ENCODE measurements around the gene C16orf89. TPM values are rescaled to one million over a fixed set of nuclear protein-coding genes. Genes with fewer than 3 reads are reported as not detected.

The C16orf89 gene
- total RNA-seq, 1 donor from 2014 or later, result not detected

GRCh38 chr16:5006348-5007193, 59.2 kb downstream of the C16orf89 start:
- H3K27ac Mint-ChIP-seq, result no peak overlapping the region
- DNase-seq, result no peak
- intact Hi-C loops (cut with micrococcal nuclease), result no loop called here
- no peaks in the 10 kb centered on the region for H3K9me3 Mint-ChIP-seq
- no peaks in the 10 kb centered on the region for H3K27me3 Mint-ChIP-seq
- H3K4me1 Mint-ChIP-seq, result no peaks in the 10 kb centered on the region
- no peak overlapping the region for H3K4me3 Mint-ChIP-seq
- no peaks in the 10 kb centered on the region for H3K36me3 Mint-ChIP-seq (ENCODE audit: low read depth)

DNA sequence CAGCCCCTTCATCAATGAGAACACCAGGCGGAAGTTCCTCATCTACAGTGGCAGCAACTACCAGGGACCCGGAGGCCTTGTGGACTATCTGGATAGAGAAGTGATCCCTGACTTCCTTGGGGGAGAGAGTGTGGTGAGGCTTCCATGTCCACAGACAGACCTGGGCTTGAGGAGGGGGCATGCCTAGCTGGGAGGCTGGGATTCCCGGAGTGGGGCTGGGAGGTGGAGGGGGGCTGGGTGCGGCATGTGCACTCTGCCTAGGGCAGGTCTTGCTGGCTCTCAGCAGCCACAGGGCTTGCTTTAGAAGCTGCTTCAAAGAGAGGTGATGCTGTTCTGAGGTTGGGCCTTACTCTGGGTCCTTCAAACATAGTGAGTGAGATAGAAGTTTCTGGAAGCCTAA, 59.8 kb downstream of the C16orf89 start:
- H3K36me3 Mint-ChIP-seq (ENCODE audit: low read depth), result no peaks in the 10 kb centered on the region
- no peaks in the 10 kb centered on the region for H3K27me3 Mint-ChIP-seq
- intact Hi-C loops (cut with micrococcal nuclease), result no loop called here
- no peak overlapping the region for H3K4me3 Mint-ChIP-seq
- no peak overlapping the region for H3K27ac Mint-ChIP-seq
- H3K9me3 Mint-ChIP-seq, result no peaks in the 10 kb centered on the region
- H3K4me1 Mint-ChIP-seq, result no peaks in the 10 kb centered on the region
- no peak for DNase-seq

- Mint-ChIP-seq H3K4me3 (no peak overlapping the region), H3K4me1 (no peaks in the 10 kb centered on the region), H3K27me3 (no peaks in the 10 kb centered on the region), H3K36me3 (ENCODE audit: low read depth) (no peaks in the 10 kb centered on the region), H3K27ac (no peak overlapping the region), H3K9me3 (no peaks in the 10 kb centered on the region)
- no peak for DNase-seq
- intact Hi-C loops (cut with micrococcal nuclease), result no loop called here
These were observed 61.4 kb downstream of the C16orf89 start for GRCh38 chr16:5004311-5004710.

DNA sequence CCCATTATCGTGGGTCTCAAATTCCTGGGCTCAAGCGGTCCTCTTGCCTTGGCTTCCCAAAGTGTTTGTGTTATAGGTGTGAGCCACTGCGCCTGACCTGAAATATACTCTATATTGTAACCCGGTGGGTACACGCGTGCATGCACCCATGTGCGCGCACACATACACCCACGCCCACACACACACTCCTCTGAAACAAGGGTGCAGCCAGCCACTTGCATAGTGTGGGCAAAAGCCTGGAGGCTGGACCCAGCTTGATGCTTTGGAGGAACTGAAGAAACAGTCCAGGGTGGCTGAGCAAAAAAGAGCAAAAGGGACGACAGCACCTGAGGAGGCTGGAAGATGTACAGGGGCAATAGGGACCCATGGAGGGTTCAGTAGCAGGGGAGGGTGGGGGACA, 61.9 kb downstream of the C16orf89 start:
- no peak overlapping the region for H3K27ac Mint-ChIP-seq
- H3K4me1 Mint-ChIP-seq, result no peaks in the 10 kb centered on the region
- H3K4me3 Mint-ChIP-seq, result no peak overlapping the region
- H3K36me3 Mint-ChIP-seq (ENCODE audit: low read depth), result no peaks in the 10 kb centered on the region
- no peak for DNase-seq
- no peaks in the 10 kb centered on the region for H3K27me3 Mint-ChIP-seq
- no peaks in the 10 kb centered on the region for H3K9me3 Mint-ChIP-seq
- intact Hi-C loops (cut with micrococcal nuclease), result no loop called here

DNA sequence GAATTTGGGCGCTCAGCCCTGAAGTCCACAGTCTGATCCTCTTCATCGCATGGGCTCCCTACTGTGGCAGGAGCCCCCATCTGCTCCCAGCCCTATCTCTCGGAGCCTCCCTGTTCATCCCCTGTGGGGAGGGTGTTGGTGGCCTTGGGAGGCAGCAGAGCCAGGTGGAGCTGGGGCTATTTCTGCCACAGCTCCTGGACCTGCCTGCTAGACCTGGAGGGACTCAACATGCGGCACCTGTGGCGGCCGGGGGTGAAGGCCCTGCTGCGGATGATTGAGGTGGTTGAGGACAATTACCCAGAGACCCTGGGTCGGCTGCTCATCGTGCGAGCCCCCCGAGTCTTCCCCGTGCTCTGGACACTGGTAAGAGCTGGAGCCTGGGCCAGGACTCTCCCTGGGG, 62.5 kb downstream of the C16orf89 start:
- Mint-ChIP-seq H3K27me3 (no peaks in the 10 kb centered on the region), H3K36me3 (ENCODE audit: low read depth) (no peaks in the 10 kb centered on the region), H3K4me3 (no peak overlapping the region), H3K4me1 (no peaks in the 10 kb centered on the region), H3K9me3 (no peaks in the 10 kb centered on the region), H3K27ac (no peak overlapping the region)
- DNase-seq, result no peak
- intact Hi-C loops (cut with micrococcal nuclease), result no loop called here

- Mint-ChIP-seq H3K9me3 (no peaks in the 10 kb centered on the region), H3K27me3 (no peaks in the 10 kb centered on the region), H3K36me3 (ENCODE audit: low read depth) (no peaks in the 10 kb centered on the region), H3K4me1 (no peaks in the 10 kb centered on the region), H3K4me3 (no peak overlapping the region), H3K27ac (no peak overlapping the region)
- intact Hi-C loops (cut with micrococcal nuclease), result no loop called here
- no peak for DNase-seq
These were observed 63.0 kb downstream of the C16orf89 start for GRCh38 chr16:5002699-5003143.

- H3K9me3 Mint-ChIP-seq, result no peaks in the 10 kb centered on the region
- no peak for DNase-seq
- no peaks in the 10 kb centered on the region for H3K36me3 Mint-ChIP-seq (ENCODE audit: low read depth)
- H3K27ac Mint-ChIP-seq, result no peak overlapping the region
- no peak overlapping the region for H3K4me3 Mint-ChIP-seq
- intact Hi-C loops (cut with micrococcal nuclease), result no loop called here
- H3K4me1 Mint-ChIP-seq, result no peaks in the 10 kb centered on the region
- H3K27me3 Mint-ChIP-seq, result no peaks in the 10 kb centered on the region
These were observed 63.8 kb downstream of the C16orf89 start for GRCh38 chr16:5001986-5002385.

DNA sequence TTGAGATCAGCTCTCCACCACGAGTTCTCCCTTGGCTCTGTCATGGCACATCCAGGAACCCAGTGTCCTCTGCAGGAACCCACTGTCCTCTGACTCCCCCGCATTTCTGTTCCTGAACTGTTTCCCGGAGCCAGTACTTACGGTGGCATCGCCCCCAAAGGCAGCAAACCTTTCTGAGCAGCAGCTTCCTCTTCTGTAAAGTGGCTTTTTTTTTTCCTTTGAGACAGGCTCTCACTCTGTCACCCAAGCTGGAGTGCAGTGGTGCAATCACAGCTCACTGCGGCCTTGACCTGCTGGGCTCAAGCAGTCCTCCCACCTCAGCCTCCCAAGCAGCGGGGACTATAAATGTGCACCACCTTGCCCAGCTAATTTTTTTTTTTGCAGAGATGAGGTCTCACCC, 64.2 kb downstream of the C16orf89 start:
- no peaks in the 10 kb centered on the region for H3K27me3 Mint-ChIP-seq
- no peaks in the 10 kb centered on the region for H3K9me3 Mint-ChIP-seq
- intact Hi-C loops (cut with micrococcal nuclease), result no loop called here
- no peak overlapping the region for H3K27ac Mint-ChIP-seq
- DNase-seq, result no peak
- H3K4me1 Mint-ChIP-seq, result no peaks in the 10 kb centered on the region
- H3K36me3 Mint-ChIP-seq (ENCODE audit: low read depth), result no peaks in the 10 kb centered on the region
- H3K4me3 Mint-ChIP-seq, result no peak overlapping the region

DNA sequence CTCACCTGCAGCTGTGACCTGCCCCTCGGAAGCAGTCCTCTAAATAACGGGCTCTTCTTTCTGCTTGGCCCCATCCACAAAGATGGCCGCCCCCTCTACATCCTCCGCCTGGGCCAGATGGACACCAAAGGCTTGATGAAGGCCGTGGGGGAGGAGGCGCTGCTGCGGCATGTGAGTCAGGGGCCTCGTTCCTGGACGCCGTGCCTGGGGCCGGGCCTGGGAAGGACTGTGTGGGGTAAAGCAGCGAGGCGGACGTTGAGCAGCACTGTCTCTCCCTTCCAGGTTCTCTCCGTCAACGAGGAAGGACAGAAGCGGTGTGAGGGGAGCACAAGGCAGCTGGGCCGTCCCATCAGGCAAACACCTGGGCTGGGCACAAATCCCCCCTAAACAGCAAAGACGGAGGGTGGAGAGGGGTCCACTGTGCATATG, 65.2 kb downstream of the C16orf89 start:
- no peak overlapping the region for H3K27ac Mint-ChIP-seq
- no peaks in the 10 kb centered on the region for H3K9me3 Mint-ChIP-seq
- H3K27me3 Mint-ChIP-seq, result no peaks in the 10 kb centered on the region
- intact Hi-C loops (cut with micrococcal nuclease), result no loop called here
- H3K4me3 Mint-ChIP-seq, result no peak overlapping the region
- no peaks in the 10 kb centered on the region for H3K4me1 Mint-ChIP-seq
- H3K36me3 Mint-ChIP-seq (ENCODE audit: low read depth), result no peaks in the 10 kb centered on the region
- no peak for DNase-seq

DNA sequence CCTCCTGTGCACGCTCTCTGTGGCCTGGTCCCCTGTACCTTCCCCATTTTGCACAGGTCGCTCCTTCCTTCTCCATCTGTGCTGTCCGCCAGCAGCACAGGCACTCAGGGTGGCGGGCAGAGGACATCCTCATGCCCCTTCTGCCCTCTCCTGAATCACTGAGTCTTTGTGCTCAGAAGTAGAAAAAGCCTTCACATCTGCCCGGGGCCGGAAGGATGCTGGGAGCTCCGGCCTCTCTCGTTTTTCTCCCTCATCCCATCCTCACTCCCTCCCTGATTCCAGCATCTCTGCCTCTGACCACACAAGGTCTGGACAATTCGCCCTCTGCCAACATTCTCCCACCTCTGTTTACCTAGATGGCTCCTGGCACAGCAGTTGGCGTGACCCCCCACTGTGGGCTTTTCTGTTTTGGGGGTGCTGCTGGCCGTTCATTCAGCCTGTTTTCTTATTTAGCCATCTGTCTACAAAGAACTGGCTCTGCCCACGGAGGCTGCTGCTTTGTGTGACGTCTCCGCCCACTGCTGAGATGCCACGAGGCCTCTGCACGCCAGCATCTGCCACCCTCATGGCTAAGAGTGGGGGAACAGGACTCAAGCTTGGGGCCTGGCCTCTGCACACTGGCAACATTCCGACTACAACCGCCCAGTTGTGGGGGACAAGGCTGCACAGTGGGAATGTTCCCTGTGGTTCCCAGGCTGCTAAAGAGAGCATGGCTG, 70.9 kb downstream of the C16orf89 start:
- DNase-seq, result no peak
- Mint-ChIP-seq H3K4me3 (no peak overlapping the region), H3K27me3 (no peaks in the 10 kb centered on the region), H3K9me3 (no peaks in the 10 kb centered on the region), H3K27ac (no peak overlapping the region), H3K4me1 (no peaks in the 10 kb centered on the region), H3K36me3 (ENCODE audit: low read depth) (no peaks in the 10 kb centered on the region)
- intact Hi-C loops (cut with micrococcal nuclease), result no loop called here

Other genes with a start within 250 kb of the C16orf89 start
- gene GLYR1, start 218.7 kb downstream of the C16orf89 start, total RNA-seq, result 109 and 119 TPM in 2 replicates
- 36.5 and 36.9 TPM in 2 replicates for gene UBN1, start 218.5 kb downstream of the C16orf89 start, total RNA-seq
- not detected in 2 replicates for gene PPL, start 128.8 kb downstream of the C16orf89 start, total RNA-seq
- gene SEC14L5, start 107.6 kb downstream of the C16orf89 start, total RNA-seq, result not detected in 2 replicates
- 10.6 and 11.4 TPM in 2 replicates for gene NAGPA, start 32.0 kb downstream of the C16orf89 start, total RNA-seq
- gene ALG1, start 5.9 kb upstream of the C16orf89 start, total RNA-seq, result 36.1 and 37.1 TPM in 2 replicates
- gene EEF2KMT, start 31.8 kb upstream of the C16orf89 start, total RNA-seq, result 31.6 and 31.7 TPM in 2 replicates